K562 (cell line): ENCODE measurements around the gene ITGB2. TPM values are rescaled to one million over a fixed set of nuclear protein-coding genes. Genes with fewer than 3 reads are reported as not detected.
A peak's percentile ranks its signal among the peaks of the same experiment; 100 is the strongest.

Experiments
- ATF1 ChIP-seq, 2 experiments: fragments of 450-650 bp in 1 of 2; IDR thresholded peaks; 2 replicates each; pipeline ENCODE4 v1.6.1; 2016; ENCODE audit warnings: missing compliant biosample characterization in 1 of 2, missing genetic modification characterization in 1 of 2
- CBFA2T3 ChIP-seq: fragments of 450-650 bp; IDR thresholded peaks from 2 replicates; pipeline ENCODE4 v1.6.1; 2017
- CBX5 ChIP-seq: IDR thresholded peaks from 2 replicates; pipeline ENCODE4 v1.6.1; 2014; ENCODE audit warnings: low read depth, borderline replicate concordance
- CREM ChIP-seq: IDR thresholded peaks from 2 replicates; pipeline ENCODE4 v1.6.1; 2014; ENCODE audit warnings: antibody characterized with exemption, low read depth
- FOXA1 ChIP-seq: fragments of 450-650 bp; IDR thresholded peaks from 2 replicates; pipeline ENCODE4 v1.6.1; 2016; ENCODE audit warnings: mild to moderate bottlenecking, borderline replicate concordance
- MBD2 ChIP-seq: sonication (generic); IDR thresholded peaks from 2 replicates; pipeline ENCODE4 v1.6.1; 2016; ENCODE audit warnings: low read depth, borderline replicate concordance
- MTA1 ChIP-seq: fragments of 450-650 bp; IDR thresholded peaks from 2 replicates; pipeline ENCODE4 v1.6.1; 2017; ENCODE audit warnings: borderline replicate concordance
- NCOA4 ChIP-seq: fragments of 450-650 bp; IDR thresholded peaks from 2 replicates; pipeline ENCODE4 v1.6.1; 2018; ENCODE audit warnings: mild to moderate bottlenecking; ENCODE audit not compliant: partially characterized antibody
- NFIC ChIP-seq: fragments of 450-650 bp; IDR thresholded peaks from 2 replicates; pipeline ENCODE4 v1.6.1; 2017; ENCODE audit warnings: mild to moderate bottlenecking, inconsistent platforms
- POLR2G ChIP-seq: fragments of 200-400 bp; formaldehyde crosslinking; IDR thresholded peaks from 2 replicates; pipeline ENCODE4 v1.6.1; 2017; ENCODE audit warnings: low read depth, mild to moderate bottlenecking, antibody characterized with exemption, low read length, moderate library complexity
- SMAD1 ChIP-seq: fragments of 150-350 bp; IDR thresholded peaks from 2 replicates; pipeline ENCODE4 v1.6.1; 2014; ENCODE audit warnings: low read length, low read depth; ENCODE audit not compliant: partially characterized antibody
- STAG1 ChIP-seq: sonication (generic); formaldehyde crosslinking; IDR thresholded peaks from 2 replicates; pipeline ENCODE4 v1.5.0; 2020; ENCODE audit warnings: missing genetic modification reagents, borderline replicate concordance
- TBL1XR1 ChIP-seq, 2 experiments: IDR thresholded peaks; 2 replicates each; pipeline ENCODE4 v1.6.1; 2012; ENCODE audit warnings: improper control_type of control experiment in 2 of 2, low read length in 2 of 2, mild to moderate bottlenecking in 1 of 2
- ZBTB7A ChIP-seq: IDR thresholded peaks from 2 replicates; pipeline ENCODE4 v1.6.1; 2011; ENCODE audit warnings: low read depth, mild to moderate bottlenecking, low read length, moderate library complexity, borderline replicate concordance; ENCODE audit not compliant: control insufficient read depth
- ZFP1 ChIP-seq: fragments of 450-650 bp; formaldehyde crosslinking; IDR thresholded peaks from 2 replicates; pipeline ENCODE4 v1.4.0; 2020; ENCODE audit warnings: mild to moderate bottlenecking, mixed read lengths
- ZKSCAN1 ChIP-seq: fragments of 150-350 bp; IDR thresholded peaks from 2 replicates; pipeline ENCODE4 v1.6.1; 2016; ENCODE audit warnings: low read depth, low read length
- polyA plus RNA-seq, 8 experiments: library from polyadenylated mRNA; depleted of rRNA in 4 of 8; stranded (reverse) in 5 of 8; unstranded in 3 of 8; fragments of >200 nt; fragmentation: Nextera tagmentation in 2 of 8; fragmentation: Illumina TruSeq in 1 of 8; extraction: Ambion mirVana in 2 of 8; extraction: Trizol in 1 of 8; gene quantifications; 2 replicates each; pipeline versions ENCODE4 v1.2.1 to v1.2.3, GENCODE V29; 2011 to 2014; ENCODE audit warnings: inconsistent platforms in 1 of 8, missing spikeins in 1 of 8
- total RNA-seq, 7 experiments: library from RNA; depleted of rRNA in 6 of 7; stranded (reverse); fragments of >200 nt in 6 of 7; fragmentation: Illumina TruSeq in 2 of 7; extraction: Trizol in 2 of 7; gene quantifications; 2 replicates each; pipeline versions ENCODE4 v1.2.1 to v1.2.3, GENCODE V29; 2011 to 2021; ENCODE audit warnings: low replicate concordance in 1 of 7
- TF ChIP-seq, protein P1 (sequence below): sonication (generic); formaldehyde crosslinking; IDR thresholded peaks from 2 replicates; pipeline ENCODE4 v1.8.1; 2023; ENCODE audit warnings: mild to moderate bottlenecking, missing genetic modification reagents
- TF ChIP-seq, protein P2 (sequence below), 2 experiments: IDR thresholded peaks in 1 of 2; conservative IDR thresholded peaks in 1 of 2; 2 replicates each; pipeline ENCODE4 v1.6.1; 2016; ENCODE audit warnings: low read depth in 2 of 2, mild to moderate bottlenecking in 1 of 2, missing compliant biosample characterization in 1 of 2, missing genetic modification characterization in 1 of 2, moderate library complexity in 1 of 2
- TF ChIP-seq, protein P3 (sequence below): fragments of 250-450 bp; sonication (Bioruptor Pico); IDR thresholded peaks from 2 replicates; pipeline ENCODE4 v1.5.1; 2021; ENCODE audit warnings: mild to moderate bottlenecking
- TF ChIP-seq, protein P4 (sequence below), 2 experiments: fragments of 450-650 bp; conservative IDR thresholded peaks; 2 replicates each; pipeline ENCODE4 v1.6.1; 2017; ENCODE audit warnings: mild to moderate bottlenecking in 2 of 2, moderate library complexity in 2 of 2

ITGB2 gene
- total and polyA plus RNA-seq, 9 of the 15 experiments (the other 6 are each of a cell fraction or from before 2014, with no cell fraction given): 0.07 to 1.3 (median 0.51) TPM; not detected in 2

DNA sequence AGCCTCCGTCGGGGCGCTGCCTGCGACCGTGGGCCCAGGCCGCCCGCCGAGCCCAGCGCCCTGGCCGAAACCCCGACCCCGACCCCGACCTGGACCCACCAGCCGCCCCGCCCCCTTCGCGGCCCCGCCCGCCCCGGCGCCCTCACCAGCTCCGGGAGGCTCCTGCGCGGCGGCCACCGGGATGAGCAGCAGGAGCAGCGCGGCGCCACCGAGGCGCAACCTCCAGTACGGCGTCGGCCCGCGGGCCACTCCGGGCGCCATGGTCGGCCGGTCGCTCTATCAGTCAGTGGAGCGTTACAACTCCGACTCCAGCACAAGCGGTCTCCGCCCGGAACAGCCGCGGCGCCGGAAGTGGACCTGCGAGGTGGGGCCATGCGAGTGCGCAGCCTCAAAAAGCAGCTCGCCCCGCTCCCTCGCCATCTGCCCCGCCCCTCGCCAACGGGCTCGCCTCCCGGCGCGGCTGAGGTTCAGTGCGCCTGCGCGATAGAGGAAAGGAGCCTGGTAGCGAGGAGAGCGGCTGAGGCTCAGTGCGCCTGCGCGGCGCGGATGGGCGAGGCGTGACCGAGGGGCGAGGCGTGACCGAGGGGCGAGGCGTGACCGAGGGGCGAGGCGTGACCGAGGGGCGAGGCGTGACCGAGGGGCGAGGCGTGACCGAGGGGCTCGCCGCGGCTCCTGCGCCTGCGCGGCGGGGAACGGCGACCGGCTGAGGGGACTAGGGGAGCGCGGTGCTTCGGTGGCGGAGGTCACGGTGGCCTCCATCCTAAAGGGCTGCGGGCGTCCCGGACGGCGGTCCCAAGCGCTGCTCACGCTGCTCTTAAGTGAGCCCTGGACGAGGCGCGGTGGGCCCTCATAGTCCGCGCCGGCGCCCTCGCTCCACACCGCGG is 47.1 kb downstream of the ITGB2 start, which contains the start of gene PTTG1IP (continued):
- TF ChIP-seq SMAD1 (peak; percentile 17), CBX5 (no peak), CBFA2T3 (no peak), CREM (peak; percentile 5; the same call in 1 of the 2 replicates), ZFP1 (CRISPR knock-in tag) (no peak), ZBTB7A (peak; percentile 91), POLR2G (peak; percentile 91), MBD2 (peak; percentile 1; the same call in 1 of the 2 replicates), ATF1 (CRISPR knock-in tag; IDR thresholded peaks at IDR 0.05) (no peak), ATF1 (tag; IDR thresholded peaks at IDR 0.05) (peak; percentile 54), FOXA1 (no peak), MTA1 (no peak), NFIC (no peak), ZKSCAN1 (no peak; the same call in 1 of the 2 replicates), TBL1XR1 (IDR thresholded peaks at IDR 0.05; ENCODE audit: low read length in 2 of 2) (no peak; a peak in 1 of 4 replicates), STAG1 (peak; percentile 24; the same call in 1 of the 2 replicates), NCOA4 (no peak)
- TF ChIP-seq, protein P1, sequence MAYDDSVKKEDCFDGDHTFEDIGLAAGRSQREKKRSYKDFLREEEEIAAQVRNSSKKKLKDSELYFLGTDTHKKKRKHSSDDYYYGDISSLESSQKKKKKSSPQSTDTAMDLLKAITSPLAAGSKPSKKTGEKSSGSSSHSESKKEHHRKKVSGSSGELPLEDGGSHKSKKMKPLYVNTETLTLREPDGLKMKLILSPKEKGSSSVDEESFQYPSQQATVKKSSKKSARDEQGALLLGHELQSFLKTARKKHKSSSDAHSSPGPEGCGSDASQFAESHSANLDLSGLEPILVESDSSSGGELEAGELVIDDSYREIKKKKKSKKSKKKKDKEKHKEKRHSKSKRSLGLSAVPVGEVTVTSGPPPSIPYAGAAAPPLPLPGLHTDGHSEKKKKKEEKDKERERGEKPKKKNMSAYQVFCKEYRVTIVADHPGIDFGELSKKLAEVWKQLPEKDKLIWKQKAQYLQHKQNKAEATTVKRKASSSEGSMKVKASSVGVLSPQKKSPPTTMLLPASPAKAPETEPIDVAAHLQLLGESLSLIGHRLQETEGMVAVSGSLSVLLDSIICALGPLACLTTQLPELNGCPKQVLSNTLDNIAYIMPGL (CRISPR knock-in tag): peak; percentile 72; the same call in 1 of the 2 replicates
- TF ChIP-seq, protein P2, sequence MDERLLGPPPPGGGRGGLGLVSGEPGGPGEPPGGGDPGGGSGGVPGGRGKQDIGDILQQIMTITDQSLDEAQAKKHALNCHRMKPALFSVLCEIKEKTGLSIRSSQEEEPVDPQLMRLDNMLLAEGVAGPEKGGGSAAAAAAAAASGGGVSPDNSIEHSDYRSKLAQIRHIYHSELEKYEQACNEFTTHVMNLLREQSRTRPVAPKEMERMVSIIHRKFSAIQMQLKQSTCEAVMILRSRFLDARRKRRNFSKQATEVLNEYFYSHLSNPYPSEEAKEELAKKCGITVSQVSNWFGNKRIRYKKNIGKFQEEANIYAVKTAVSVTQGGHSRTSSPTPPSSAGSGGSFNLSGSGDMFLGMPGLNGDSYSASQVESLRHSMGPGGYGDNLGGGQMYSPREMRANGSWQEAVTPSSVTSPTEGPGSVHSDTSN (CRISPR knock-in tag; IDR thresholded peaks at IDR 0.05; ENCODE audit: low read depth): no peak
- TF ChIP-seq, protein P2 (tag; conservative IDR thresholded peaks at IDR 0.05; ENCODE audit: low read depth): no peak
- TF ChIP-seq, protein P3, sequence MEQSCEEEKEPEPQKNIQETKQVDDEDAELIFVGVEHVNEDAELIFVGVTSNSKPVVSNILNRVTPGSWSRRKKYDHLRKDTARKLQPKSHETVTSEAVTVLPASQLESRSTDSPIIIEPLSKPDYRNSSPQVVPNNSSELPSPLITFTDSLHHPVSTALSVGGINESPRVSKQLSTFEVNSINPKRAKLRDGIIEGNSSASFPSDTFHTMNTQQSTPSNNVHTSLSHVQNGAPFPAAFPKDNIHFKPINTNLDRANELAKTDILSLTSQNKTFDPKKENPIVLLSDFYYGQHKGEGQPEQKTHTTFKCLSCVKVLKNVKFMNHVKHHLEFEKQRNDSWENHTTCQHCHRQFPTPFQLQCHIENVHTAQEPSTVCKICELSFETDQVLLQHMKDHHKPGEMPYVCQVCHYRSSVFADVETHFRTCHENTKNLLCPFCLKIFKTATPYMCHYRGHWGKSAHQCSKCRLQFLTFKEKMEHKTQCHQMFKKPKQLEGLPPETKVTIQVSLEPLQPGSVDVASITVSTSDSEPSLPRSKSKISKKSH: no peak
- TF ChIP-seq, protein P4, sequence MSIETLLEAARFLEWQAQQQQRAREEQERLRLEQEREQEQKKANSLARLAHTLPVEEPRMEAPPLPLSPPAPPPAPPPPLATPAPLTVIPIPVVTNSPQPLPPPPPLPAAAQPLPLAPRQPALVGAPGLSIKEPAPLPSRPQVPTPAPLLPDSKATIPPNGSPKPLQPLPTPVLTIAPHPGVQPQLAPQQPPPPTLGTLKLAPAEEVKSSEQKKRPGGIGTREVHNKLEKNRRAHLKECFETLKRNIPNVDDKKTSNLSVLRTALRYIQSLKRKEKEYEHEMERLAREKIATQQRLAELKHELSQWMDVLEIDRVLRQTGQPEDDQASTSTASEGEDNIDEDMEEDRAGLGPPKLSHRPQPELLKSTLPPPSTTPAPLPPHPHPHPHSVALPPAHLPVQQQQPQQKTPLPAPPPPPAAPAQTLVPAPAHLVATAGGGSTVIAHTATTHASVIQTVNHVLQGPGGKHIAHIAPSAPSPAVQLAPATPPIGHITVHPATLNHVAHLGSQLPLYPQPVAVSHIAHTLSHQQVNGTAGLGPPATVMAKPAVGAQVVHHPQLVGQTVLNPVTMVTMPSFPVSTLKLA (conservative IDR thresholded peaks at IDR 0.05): peak; percentile 48 to 79; a peak in 3 of 4 replicates
